HG02588 (cell line): ENCODE measurements around the gene NEMP1.
A peak's percentile ranks its signal among the peaks of the same experiment; 100 is the strongest.
"Not testable (repeated sequence)": the region's sequence is repeated elsewhere in the genome, so short reads cannot be mapped to it uniquely, and the experiment has no call there.

ENCODE experiments used
- ATAC-seq: cut with Tn5 transposase; IDR thresholded peaks from one replicate; pipeline ENCODE4 v1.9.1; 2021; ENCODE audit warnings: mild to moderate bottlenecking, moderate library complexity; ENCODE audit not compliant: unreplicated experiment

Gene NEMP1, protein sequence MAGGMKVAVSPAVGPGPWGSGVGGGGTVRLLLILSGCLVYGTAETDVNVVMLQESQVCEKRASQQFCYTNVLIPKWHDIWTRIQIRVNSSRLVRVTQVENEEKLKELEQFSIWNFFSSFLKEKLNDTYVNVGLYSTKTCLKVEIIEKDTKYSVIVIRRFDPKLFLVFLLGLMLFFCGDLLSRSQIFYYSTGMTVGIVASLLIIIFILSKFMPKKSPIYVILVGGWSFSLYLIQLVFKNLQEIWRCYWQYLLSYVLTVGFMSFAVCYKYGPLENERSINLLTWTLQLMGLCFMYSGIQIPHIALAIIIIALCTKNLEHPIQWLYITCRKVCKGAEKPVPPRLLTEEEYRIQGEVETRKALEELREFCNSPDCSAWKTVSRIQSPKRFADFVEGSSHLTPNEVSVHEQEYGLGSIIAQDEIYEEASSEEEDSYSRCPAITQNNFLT

GRCh38 chr12:57078519-57079404, at the start of gene NEMP1:
Gene NEMP1 (minus strand): TSS chr12:57078791. CDS start chr12:57078745, 46 bp downstream.
- ATAC-seq = peak; percentile 96

GRCh38 chr12:57127726-57128518, 49.3 kb upstream of the NEMP1 start, which contains the start of gene LRP1:
Gene LRP1 (plus strand): TSS chr12:57128483. CDS start chr12:57128965, 482 bp downstream.
- no peak for ATAC-seq

GRCh38 chr12:57127101-57127725, 48.6 kb upstream of the NEMP1 start:
- no peak for ATAC-seq

- no peak for ATAC-seq
Measured at GRCh38 chr12:57126561-57126960, 48.0 kb upstream of the NEMP1 start.

DNA sequence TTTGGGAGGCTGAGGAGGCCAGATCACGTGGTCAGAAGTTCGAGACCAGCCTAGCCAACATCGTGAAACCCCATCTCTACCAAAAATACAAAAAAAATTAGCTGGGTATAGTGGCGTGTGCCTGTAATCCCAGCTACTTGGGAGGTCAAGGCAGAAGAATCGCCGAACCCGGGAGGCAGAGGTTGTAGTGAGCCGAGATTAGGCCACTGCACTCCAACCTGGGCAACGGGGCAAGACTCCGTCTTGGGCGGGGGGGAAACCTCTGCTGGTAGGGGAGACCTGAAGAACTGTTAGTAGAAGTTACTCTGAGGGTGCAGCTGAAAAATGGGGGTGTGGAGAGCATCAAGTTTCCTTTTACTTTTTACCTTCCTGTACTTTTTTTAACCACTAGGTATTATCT, 47.5 kb upstream of the NEMP1 start:
- no peak for ATAC-seq

GRCh38 chr12:57124261-57124877, 45.8 kb upstream of the NEMP1 start:
- no peak for ATAC-seq

GRCh38 chr12:57123813-57124212, 45.2 kb upstream of the NEMP1 start:
- ATAC-seq = no peak

- not testable (repeated sequence) for ATAC-seq
Measured at GRCh38 chr12:57120718-57121117, 42.1 kb upstream of the NEMP1 start.

- no peak for ATAC-seq
Measured at GRCh38 chr12:57119294-57120085, 40.9 kb upstream of the NEMP1 start.

- no peak for ATAC-seq
Measured at GRCh38 chr12:57118711-57119271, 40.2 kb upstream of the NEMP1 start.

DNA sequence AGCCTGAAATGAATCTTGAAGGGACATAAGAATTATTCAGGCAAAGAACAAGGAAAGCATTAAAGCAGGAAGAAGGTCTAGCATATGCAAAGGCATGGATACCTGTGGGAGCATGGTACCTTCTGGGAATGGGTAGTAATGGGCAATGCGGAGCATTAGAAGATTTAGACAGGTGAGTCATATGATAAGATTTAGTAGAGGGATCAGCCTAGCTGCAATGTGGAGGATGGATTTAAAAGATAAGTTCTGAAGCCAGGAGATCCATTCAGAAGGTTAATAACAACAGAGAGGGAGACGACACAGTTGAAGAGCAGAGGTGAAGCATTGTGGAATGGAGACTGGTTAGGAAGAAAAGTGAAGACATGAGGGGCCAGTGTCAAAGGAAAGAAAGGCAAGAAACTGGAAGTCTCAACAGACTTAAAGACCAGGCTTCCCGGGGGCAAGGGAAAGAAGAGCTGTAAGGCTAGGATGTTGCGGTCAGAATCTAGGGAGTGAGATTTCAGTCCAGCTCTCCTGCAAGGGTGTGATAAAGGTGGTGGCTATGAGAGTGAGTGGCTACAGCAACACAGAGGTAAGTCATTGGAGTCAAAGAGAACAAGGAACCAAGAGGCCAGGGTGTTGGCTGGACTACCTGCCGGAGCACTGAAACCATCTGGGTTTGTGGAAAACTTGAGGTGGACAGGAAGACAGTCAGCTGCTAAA, 38.1 kb upstream of the NEMP1 start:
- no peak for ATAC-seq

GRCh38 chr12:57112492-57113294, 34.1 kb upstream of the NEMP1 start:
- ATAC-seq = no peak

- peak; percentile 47 for ATAC-seq
Measured at GRCh38 chr12:57111031-57111734, 32.6 kb upstream of the NEMP1 start, which contains the start of gene STAT6. Gene STAT6 (minus strand): TSS chr12:57111362. CDS start chr12:57108278, 3,084 bp downstream.

GRCh38 chr12:57110104-57111030, 31.8 kb upstream of the NEMP1 start:
- peak; percentile 40 for ATAC-seq
